ENCODE results near the gene PRXL2B.
A peak's percentile ranks its signal among the peaks of the same experiment; 100 is the strongest.
"Not testable (repeated sequence)": the region's sequence is repeated elsewhere in the genome, so short reads cannot be mapped to it uniquely, and the experiment has no call there.

The PRXL2B gene

DNA sequence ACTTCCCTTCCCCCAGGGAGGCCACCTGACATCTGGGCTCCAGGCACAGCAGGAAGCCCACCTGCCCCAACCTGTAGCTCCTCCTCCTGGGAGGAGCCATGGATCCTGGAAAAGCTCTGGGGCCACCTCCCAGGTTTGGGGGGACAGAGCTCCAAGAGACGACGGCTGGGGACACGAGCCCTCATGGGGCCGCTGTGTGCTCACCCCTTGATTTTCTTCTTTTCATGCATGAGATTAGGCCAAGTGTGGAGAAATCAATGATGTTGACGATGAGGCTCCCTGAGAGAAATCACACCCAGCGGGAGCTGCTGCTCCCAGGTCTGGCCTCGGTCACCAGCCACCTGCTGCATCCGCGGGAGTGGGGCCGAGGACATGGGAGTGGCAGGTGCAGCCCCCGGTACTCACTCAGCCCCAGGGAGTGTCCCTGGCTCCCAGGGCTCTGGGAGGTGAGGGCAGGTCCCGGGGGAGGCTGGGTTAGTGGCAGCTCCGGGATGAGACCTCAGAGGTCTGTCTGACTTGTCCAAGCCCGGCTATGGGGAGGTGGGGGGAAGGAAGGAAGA is 21.7 kb upstream of the PRXL2B start:
- Histone ChIP-seq H3K4me3 (no peak overlapping the region; a peak in 1 of 20 replicates), H3K4me1 (peaks cover 66 to 90% (median 82%) of the 10 kb centered on the region in 10 experiments), H3K27ac (peak overlapping the region in 2 of 11 experiments; percentile 20 to 25; a peak in 3 of 22 replicates), H3K27me3 (no peaks in the 10 kb centered on the region), H3K36me3 (peaks cover 0 to 46% (median 0%) of the 10 kb centered on the region in 11 experiments; a peak in 6 of 22 replicates), H3K4me2 (peak overlapping the region; percentile 60 to 100 (median 91)), H3K9me3 (replicated peaks in 1 of 11) (no peaks in the 10 kb centered on the region), H3K9ac (peak overlapping the region in 5 of 11 experiments; percentile 11 to 95 (median 40); a peak in 5 of 22 replicates), H4K20me1 (peaks cover 6 to 49% (median 19%) of the 10 kb centered on the region in 11 experiments; a peak in 14 of 22 replicates)
- no peak for TF ChIP-seq Cebpa-rat (IDR thresholded peaks at IDR 0.05)

DNA sequence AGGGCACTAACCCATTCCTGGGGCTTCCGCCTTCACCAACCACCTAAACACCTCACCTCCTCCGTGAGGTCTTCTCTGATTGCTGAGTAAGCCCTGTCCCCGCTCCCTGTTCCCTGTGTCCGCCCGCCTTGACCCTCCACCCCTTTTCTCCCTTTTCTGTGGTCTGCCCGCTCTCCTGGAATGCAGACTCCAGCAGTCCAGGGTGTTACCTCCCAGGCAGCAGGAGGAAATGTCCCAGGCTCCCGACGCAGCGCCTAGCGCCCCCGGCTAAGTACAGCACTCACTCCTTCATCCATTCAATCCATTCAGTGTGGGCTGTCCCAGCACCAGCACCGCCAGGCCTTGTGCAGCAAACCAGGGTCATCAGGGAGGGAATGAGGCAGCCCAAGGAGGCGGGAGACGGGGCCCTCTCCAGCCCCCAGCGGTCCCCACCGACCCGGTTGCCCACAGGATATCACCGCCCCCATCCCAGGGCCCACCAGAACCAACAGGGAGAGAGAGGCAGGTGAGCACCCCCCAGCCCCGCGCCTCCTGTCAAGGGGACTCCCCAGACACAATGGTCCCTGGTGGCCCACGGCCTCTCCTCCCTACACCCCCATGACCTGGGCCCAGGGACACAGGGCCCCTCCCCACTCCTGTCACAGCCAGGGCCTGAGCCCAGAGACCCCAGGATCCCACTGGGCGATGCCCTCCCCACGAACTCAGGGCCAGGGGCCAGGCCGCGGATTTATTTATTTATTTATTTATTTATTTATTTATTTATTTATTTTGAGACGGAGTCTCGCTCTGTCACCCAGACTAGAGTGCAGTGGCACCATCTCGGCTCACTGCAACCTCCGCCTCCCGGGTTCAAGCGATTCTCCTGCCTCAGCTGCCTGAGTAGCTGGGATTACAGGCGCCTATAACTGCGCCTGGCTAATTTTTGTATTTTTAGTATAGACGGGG is 20.2 kb upstream of the PRXL2B start:
- no peaks in the 10 kb centered on the region for H3K27me3 ChIP-seq
- peaks cover 66 to 90% (median 80%) of the 10 kb centered on the region in 10 experiments for H3K4me1 ChIP-seq
- peak overlapping the region in 1 of 11 experiments; percentile 29; a peak in 1 of 22 replicates for H3K9ac ChIP-seq
- H3K27ac ChIP-seq = no peak overlapping the region; a peak in 1 of 22 replicates
- peak overlapping the region in 9 of 11 experiments; percentile 81 to 100 (median 91); a peak in 15 of 22 replicates for H3K4me2 ChIP-seq
- peaks cover 0 to 31% (median 0%) of the 10 kb centered on the region in 11 experiments; a peak in 6 of 22 replicates for H3K36me3 ChIP-seq
- no peak overlapping the region for H3K4me3 ChIP-seq
- TF ChIP-seq Cebpa-rat (IDR thresholded peaks at IDR 0.05) = no peak
- H4K20me1 ChIP-seq = peaks cover 1 to 34% (median 12%) of the 10 kb centered on the region in 11 experiments; a peak in 14 of 22 replicates
- H3K9me3 ChIP-seq (replicated peaks in 1 of 11) = peaks cover 0 to 12% (median 0%) of the 10 kb centered on the region in 11 experiments; a peak in 2 of 22 replicates

DNA sequence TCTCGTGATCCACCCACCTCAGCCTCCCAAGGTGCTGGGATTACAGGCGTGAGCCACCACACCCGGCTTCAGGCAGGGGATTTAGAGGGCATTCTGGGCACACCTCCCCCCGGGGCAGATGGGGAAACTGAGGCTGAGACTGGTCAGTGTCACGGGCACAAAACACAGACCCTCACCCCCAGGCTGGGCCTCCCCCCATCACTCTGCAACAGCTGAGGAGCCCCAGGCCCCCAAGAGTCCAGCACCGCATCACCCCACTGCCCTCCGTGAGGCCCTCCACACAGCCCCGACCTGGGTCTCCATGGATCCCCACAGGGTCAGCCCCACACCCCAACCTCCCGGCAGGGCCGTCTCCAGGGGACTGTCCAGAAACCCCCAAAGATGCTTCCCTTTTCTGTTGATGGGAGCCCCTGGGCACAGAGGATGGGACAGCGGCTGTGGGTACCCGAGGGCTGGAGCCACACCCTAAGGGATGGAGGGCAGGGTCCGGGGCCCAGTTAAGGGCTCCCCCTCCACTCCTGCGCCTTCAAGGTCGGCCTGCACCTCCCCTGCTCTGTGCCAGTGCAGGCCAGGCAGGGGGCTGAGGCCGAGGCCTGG is 19.4 kb upstream of the PRXL2B start:
- no peaks in the 10 kb centered on the region for H3K27me3 ChIP-seq
- H3K9ac ChIP-seq = no peak overlapping the region
- peaks cover 0 to 26% (median 4%) of the 10 kb centered on the region in 11 experiments; a peak in 12 of 22 replicates for H4K20me1 ChIP-seq
- no peak for TF ChIP-seq Cebpa-rat (IDR thresholded peaks at IDR 0.05)
- H3K27ac ChIP-seq = no peak overlapping the region
- H3K9me3 ChIP-seq (replicated peaks in 1 of 11) = peaks cover 0 to 20% (median 0%) of the 10 kb centered on the region in 11 experiments; a peak in 3 of 22 replicates
- no peak overlapping the region for H3K4me3 ChIP-seq
- peaks cover 0 to 23% (median 0%) of the 10 kb centered on the region in 11 experiments; a peak in 6 of 22 replicates for H3K36me3 ChIP-seq
- H3K4me2 ChIP-seq = peak overlapping the region in 3 of 11 experiments; percentile 5 to 70 (median 43); a peak in 5 of 22 replicates
- H3K4me1 ChIP-seq = peaks cover 58 to 90% (median 72%) of the 10 kb centered on the region in 10 experiments

DNA sequence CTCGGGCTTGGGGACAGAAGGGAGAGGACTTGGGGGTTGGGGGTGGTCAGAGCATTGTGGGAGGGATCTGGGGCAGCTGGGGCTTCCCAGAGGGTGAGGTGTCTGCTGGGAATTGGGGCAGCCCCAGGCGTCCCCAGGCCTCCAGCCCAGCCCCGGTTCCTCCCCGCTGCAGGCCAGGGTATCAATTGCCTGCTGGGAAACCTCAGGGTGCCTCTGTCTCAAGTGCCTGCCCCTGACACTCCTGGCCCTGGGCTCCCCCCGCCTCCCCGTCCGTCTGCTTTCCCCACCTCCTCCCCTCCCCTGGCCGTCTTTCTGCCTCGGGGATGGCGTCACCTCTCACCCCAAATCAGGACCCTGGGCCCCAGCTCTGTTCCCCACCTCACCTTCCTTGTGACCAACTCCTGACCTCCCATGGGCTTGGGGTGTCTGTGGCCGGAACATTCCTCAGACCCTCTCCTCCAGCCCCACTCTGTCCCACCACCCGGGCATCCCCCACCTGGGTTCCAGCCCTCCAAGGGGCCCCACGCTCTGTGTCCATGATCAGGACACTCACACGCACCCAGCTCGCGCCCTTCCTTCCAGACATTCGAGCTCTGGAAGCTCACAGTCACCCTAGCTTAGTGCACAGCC is 18.3 kb upstream of the PRXL2B start:
- Histone ChIP-seq H3K36me3 (peaks cover 0 to 12% (median 0%) of the 10 kb centered on the region in 11 experiments; a peak in 5 of 22 replicates), H3K9me3 (replicated peaks in 1 of 11) (peaks cover 5 to 32% (median 7%) of the 10 kb centered on the region in 11 experiments), H3K4me2 (peak overlapping the region in 9 of 11 experiments; percentile 68 to 85 (median 72); a peak in 11 of 22 replicates), H3K4me1 (peaks cover 47 to 90% (median 61%) of the 10 kb centered on the region in 10 experiments), H4K20me1 (peaks cover 0 to 15% (median 0%) of the 10 kb centered on the region in 11 experiments; a peak in 5 of 22 replicates)
- not testable (repeated sequence) for H3K27ac ChIP-seq, H3K27me3 ChIP-seq, H3K9ac ChIP-seq, H3K4me3 ChIP-seq

DNA sequence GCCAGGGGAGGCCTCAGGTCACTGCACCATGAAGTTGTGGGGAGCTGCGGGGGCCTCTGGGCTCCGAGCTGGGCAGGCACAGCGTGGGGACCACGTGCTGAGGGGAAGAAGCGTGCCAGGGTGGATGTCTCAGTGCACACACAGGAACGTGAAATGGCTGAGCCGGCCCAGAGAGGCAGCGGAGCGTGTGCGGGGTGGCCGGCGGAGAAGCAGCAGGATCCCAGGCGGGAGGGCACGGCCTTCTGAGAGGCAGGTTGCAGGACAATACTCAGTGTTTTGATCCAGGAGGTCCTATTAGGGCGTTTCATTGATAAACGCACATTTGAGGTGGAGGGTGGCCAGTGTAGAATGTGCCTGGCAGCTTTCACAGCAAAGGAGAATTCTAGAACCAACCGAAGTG is 17.5 kb upstream of the PRXL2B start:
- H3K4me3 ChIP-seq = no peak overlapping the region
- no peak for TF ChIP-seq Cebpa-rat (IDR thresholded peaks at IDR 0.05)
- no peaks in the 10 kb centered on the region for H3K27me3 ChIP-seq
- peaks cover 0 to 8% (median 0%) of the 10 kb centered on the region in 11 experiments; a peak in 4 of 22 replicates for H4K20me1 ChIP-seq
- peak overlapping the region; percentile 68 to 85 (median 72); a peak in 21 of 22 replicates for H3K4me2 ChIP-seq
- peaks cover 12 to 39% (median 14%) of the 10 kb centered on the region in 11 experiments for H3K9me3 ChIP-seq (replicated peaks in 1 of 11)
- peaks cover 40 to 88% (median 54%) of the 10 kb centered on the region in 10 experiments for H3K4me1 ChIP-seq
- H3K9ac ChIP-seq = peak overlapping the region in 3 of 11 experiments; percentile 6 to 60 (median 9); a peak in 1 of 22 replicates
- H3K27ac ChIP-seq = peak overlapping the region in 2 of 11 experiments; percentile 54 to 73; a peak in 4 of 22 replicates
- peaks cover 0 to 4% (median 0%) of the 10 kb centered on the region in 11 experiments; a peak in 3 of 22 replicates for H3K36me3 ChIP-seq

DNA sequence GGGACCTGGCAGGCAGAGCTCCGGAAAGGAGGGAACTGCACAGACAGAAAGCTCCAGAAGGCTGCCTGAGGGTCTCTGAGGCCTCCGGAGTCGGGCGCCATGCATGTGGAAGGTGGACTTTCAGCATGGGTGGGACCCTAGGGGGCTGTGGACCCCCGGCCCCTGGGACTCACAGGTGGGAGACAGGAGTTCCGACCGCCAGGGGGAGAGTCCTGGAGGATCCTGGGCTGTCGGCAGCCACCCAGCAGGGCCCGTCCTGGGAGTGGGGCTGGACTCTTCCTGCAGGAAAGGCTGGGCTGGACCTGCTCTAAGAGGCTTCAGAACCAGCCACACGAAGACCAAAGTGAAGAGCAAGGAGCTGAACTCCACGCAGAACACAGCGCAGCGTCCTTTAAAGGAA is 16.9 kb upstream of the PRXL2B start:
- H3K27me3 ChIP-seq = not testable (repeated sequence)
- peak overlapping the region; percentile 0 to 73 (median 47); a peak in 14 of 22 replicates for H3K27ac ChIP-seq

DNA sequence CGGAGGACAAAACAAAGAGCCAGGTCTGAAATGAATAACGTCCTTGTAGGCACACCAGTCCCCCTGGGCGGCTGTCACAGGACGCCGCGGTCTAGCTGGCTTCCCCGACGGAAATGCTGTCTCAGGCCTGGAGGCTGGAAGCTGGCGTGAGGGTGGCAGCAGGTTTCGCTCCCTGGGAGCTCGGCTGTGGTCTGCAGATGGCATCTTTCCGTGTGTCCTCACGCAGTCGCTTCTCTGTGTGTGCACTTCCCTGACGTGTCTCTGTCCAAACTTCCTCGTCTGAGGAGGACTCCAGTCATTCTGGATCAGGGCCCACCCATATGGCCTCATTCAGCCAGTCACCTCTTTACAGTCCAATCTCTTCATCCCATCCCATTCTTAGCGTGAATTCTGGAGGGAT is 16.2 kb upstream of the PRXL2B start:
- no peaks in the 10 kb centered on the region for H3K27me3 ChIP-seq
- H3K4me3 ChIP-seq = no peak overlapping the region
- H4K20me1 ChIP-seq = peaks cover 0 to 3% (median 0%) of the 10 kb centered on the region in 11 experiments; a peak in 1 of 22 replicates
- H3K4me2 ChIP-seq = peak overlapping the region; percentile 68 to 85 (median 72)
- H3K27ac ChIP-seq = peak overlapping the region in 10 of 11 experiments; percentile 0 to 73 (median 48); a peak in 12 of 22 replicates
- H3K9me3 ChIP-seq (replicated peaks in 1 of 11) = peaks cover 12 to 46% (median 17%) of the 10 kb centered on the region in 11 experiments
- peaks cover 30 to 88% (median 47%) of the 10 kb centered on the region in 10 experiments for H3K4me1 ChIP-seq
- no peak for TF ChIP-seq Cebpa-rat (IDR thresholded peaks at IDR 0.05)
- H3K36me3 ChIP-seq = no peaks in the 10 kb centered on the region
- H3K9ac ChIP-seq = peak overlapping the region in 10 of 11 experiments; percentile 1 to 64 (median 30); a peak in 9 of 22 replicates

More for the DNA sequence above, 16.9 kb upstream of the PRXL2B start:
- H3K4me2 ChIP-seq = peak overlapping the region; percentile 68 to 85 (median 72)
- H3K36me3 ChIP-seq, H4K20me1 ChIP-seq: not testable (repeated sequence)
- H3K9me3 ChIP-seq (replicated peaks in 1 of 11) = peaks cover 12 to 46% (median 17%) of the 10 kb centered on the region in 11 experiments
- peaks cover 33 to 88% (median 50%) of the 10 kb centered on the region in 10 experiments for H3K4me1 ChIP-seq
- H3K4me3 ChIP-seq = peak overlapping the region in 1 of 10 experiments; percentile 21; a peak in 1 of 20 replicates
- H3K9ac ChIP-seq = peak overlapping the region in 10 of 11 experiments; percentile 1 to 64 (median 30); a peak in 9 of 22 replicates
